ENCODE data around the gene CDK17. TPM values are rescaled to one million over a fixed set of nuclear protein-coding genes. Genes with fewer than 3 reads are reported as not detected.

The CDK17 gene
- total RNA-seq, 1 donor from 2014 or later: 57.4 TPM

- no peak for DNase-seq (ENCODE audit: low read depth)
Measured at GRCh38 chr12:96265400-96265799, 134.8 kb downstream of the CDK17 start.

- DNase-seq (ENCODE audit: low read depth): no peak
Measured at GRCh38 chr12:96263449-96263902, 136.8 kb downstream of the CDK17 start.

GRCh38 chr12:96261557-96261956, 138.7 kb downstream of the CDK17 start:
- no peak for DNase-seq (ENCODE audit: low read depth)

- no peak for DNase-seq (ENCODE audit: low read depth)
Measured at GRCh38 chr12:96260644-96261043, 139.6 kb downstream of the CDK17 start.

- no peak for DNase-seq (ENCODE audit: low read depth)
Measured at GRCh38 chr12:96260231-96260630, 140.0 kb downstream of the CDK17 start.

- peak; percentile 13 for DNase-seq (ENCODE audit: low read depth)
Measured at GRCh38 chr12:96258104-96258961, 141.9 kb downstream of the CDK17 start.

GRCh38 chr12:96257550-96258103, 142.6 kb downstream of the CDK17 start:
- DNase-seq (ENCODE audit: low read depth): no peak

- DNase-seq (ENCODE audit: low read depth): no peak
Measured at GRCh38 chr12:96256672-96257361, 143.4 kb downstream of the CDK17 start.

- DNase-seq (ENCODE audit: low read depth): no peak
Measured at GRCh38 chr12:96255077-96255476, 145.2 kb downstream of the CDK17 start.

GRCh38 chr12:96250119-96250685, 150.0 kb downstream of the CDK17 start:
- DNase-seq (ENCODE audit: low read depth): no peak

- peak; percentile 30 for DNase-seq (ENCODE audit: low read depth)
Measured at GRCh38 chr12:96249196-96250118, 150.8 kb downstream of the CDK17 start.

- DNase-seq (ENCODE audit: low read depth): no peak
Measured at GRCh38 chr12:96248136-96248931, 151.9 kb downstream of the CDK17 start.

GRCh38 chr12:96247563-96247962, 152.7 kb downstream of the CDK17 start:
- DNase-seq (ENCODE audit: low read depth): peak; percentile 22

GRCh38 chr12:96246926-96247505, 153.2 kb downstream of the CDK17 start:
- no peak for DNase-seq (ENCODE audit: low read depth)

- DNase-seq (ENCODE audit: low read depth): no peak
Measured at GRCh38 chr12:96244826-96245225, 155.4 kb downstream of the CDK17 start.

GRCh38 chr12:96242597-96242996, 157.6 kb downstream of the CDK17 start:
- DNase-seq (ENCODE audit: low read depth): no peak

GRCh38 chr12:96241846-96242256, 158.4 kb downstream of the CDK17 start:
- DNase-seq (ENCODE audit: low read depth): no peak

- DNase-seq (ENCODE audit: low read depth): no peak
Measured at GRCh38 chr12:96241431-96241830, 158.8 kb downstream of the CDK17 start.

- DNase-seq (ENCODE audit: low read depth): no peak
Measured at GRCh38 chr12:96240656-96241055, 159.6 kb downstream of the CDK17 start.

All from renal cortical epithelial cell (primary cell).